ENCODE measurements around the gene PHAF1.

PHAF1 gene

DNA sequence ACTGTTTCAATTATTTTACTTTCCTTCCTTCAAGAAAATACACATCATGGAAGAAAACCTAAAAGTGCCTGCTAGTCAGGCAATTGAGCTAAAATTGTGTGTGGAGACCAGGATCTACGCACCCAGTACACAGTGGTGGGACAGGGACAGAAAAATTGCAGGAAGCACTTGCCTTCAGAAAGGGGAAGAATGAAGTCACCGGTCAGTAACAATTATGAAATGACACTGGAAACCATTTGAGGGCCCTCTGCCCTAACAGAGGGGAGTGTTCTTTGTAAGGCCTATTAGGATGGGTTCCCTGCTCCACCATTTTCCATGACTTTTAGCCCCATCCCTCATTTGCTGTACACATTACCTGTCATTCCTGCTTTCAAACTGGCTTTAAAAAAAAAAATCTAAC is 4.5 kb upstream of the PHAF1 start:
- Histone ChIP-seq H3K9me3 (ENCODE audit: control insufficient read depth, insufficient read depth, low read length) (no peaks in the 10 kb centered on the region), H3K36me3 (ENCODE audit: control insufficient read depth, insufficient read depth, low read length) (no peaks in the 10 kb centered on the region), H3K27ac (ENCODE audit: low read depth, low read length) (no peak overlapping the region), H3K27me3 (ENCODE audit: control insufficient read depth, insufficient read depth, low read length) (no peaks in the 10 kb centered on the region), H3K9ac (ENCODE audit: low read depth, low read length) (no peak overlapping the region), H3K4me3 (ENCODE audit: low read depth, low read length) (no peak overlapping the region), H3K4me1 (ENCODE audit: control insufficient read depth, insufficient read depth, low read length) (peaks cover 5% of the 10 kb centered on the region; the same call in 1 of the 2 replicates)

- H3K27ac ChIP-seq (ENCODE audit: low read depth, low read length) = no peak overlapping the region
- H3K4me1 ChIP-seq (ENCODE audit: control insufficient read depth, insufficient read depth, low read length) = peaks cover 5% of the 10 kb centered on the region; the same call in 1 of the 2 replicates
- no peaks in the 10 kb centered on the region for H3K36me3 ChIP-seq (ENCODE audit: control insufficient read depth, insufficient read depth, low read length)
- no peaks in the 10 kb centered on the region for H3K27me3 ChIP-seq (ENCODE audit: control insufficient read depth, insufficient read depth, low read length)
- no peaks in the 10 kb centered on the region for H3K9me3 ChIP-seq (ENCODE audit: control insufficient read depth, insufficient read depth, low read length)
- no peak overlapping the region for H3K4me3 ChIP-seq (ENCODE audit: low read depth, low read length)
- H3K9ac ChIP-seq (ENCODE audit: low read depth, low read length) = no peak overlapping the region
Measured at GRCh38 chr16:67105881-67106280, 3.9 kb upstream of the PHAF1 start.

GRCh38 chr16:67108489-67108888 is 1.3 kb upstream of the PHAF1 start:
- no peaks in the 10 kb centered on the region for H3K9me3 ChIP-seq (ENCODE audit: control insufficient read depth, insufficient read depth, low read length)

GRCh38 chr16:67108931-67109406 is 772 bp upstream of the PHAF1 start:
- H3K4me1 ChIP-seq (ENCODE audit: control insufficient read depth, insufficient read depth, low read length) = peaks cover 5% of the 10 kb centered on the region; the same call in 1 of the 2 replicates
- no peaks in the 10 kb centered on the region for H3K36me3 ChIP-seq (ENCODE audit: control insufficient read depth, insufficient read depth, low read length)
- no peak overlapping the region for H3K9ac ChIP-seq (ENCODE audit: low read depth, low read length)
- H3K9me3 ChIP-seq (ENCODE audit: control insufficient read depth, insufficient read depth, low read length) = no peaks in the 10 kb centered on the region
- peak overlapping the region; percentile 87 for H3K4me3 ChIP-seq (ENCODE audit: low read depth, low read length)
- H3K27me3 ChIP-seq (ENCODE audit: control insufficient read depth, insufficient read depth, low read length) = no peaks in the 10 kb centered on the region
- H3K27ac ChIP-seq (ENCODE audit: low read depth, low read length) = peak overlapping the region; percentile 63

More at GRCh38 chr16:67108489-67108888, 1.3 kb upstream of the PHAF1 start:
- no peaks in the 10 kb centered on the region for H3K27me3 ChIP-seq (ENCODE audit: control insufficient read depth, insufficient read depth, low read length)
- no peak overlapping the region for H3K27ac ChIP-seq (ENCODE audit: low read depth, low read length)
- H3K4me1 ChIP-seq (ENCODE audit: control insufficient read depth, insufficient read depth, low read length) = peaks cover 5% of the 10 kb centered on the region; the same call in 1 of the 2 replicates
- H3K36me3 ChIP-seq (ENCODE audit: control insufficient read depth, insufficient read depth, low read length) = no peaks in the 10 kb centered on the region
- no peak overlapping the region for H3K4me3 ChIP-seq (ENCODE audit: low read depth, low read length)
- H3K9ac ChIP-seq (ENCODE audit: low read depth, low read length) = no peak overlapping the region

GRCh38 chr16:67111951-67112444 is 2.3 kb downstream of the PHAF1 start:
- H3K27ac ChIP-seq (ENCODE audit: low read depth, low read length) = no peak overlapping the region
- no peak overlapping the region for H3K9ac ChIP-seq (ENCODE audit: low read depth, low read length)
- no peak overlapping the region for H3K4me3 ChIP-seq (ENCODE audit: low read depth, low read length)
- H3K4me1 ChIP-seq (ENCODE audit: control insufficient read depth, insufficient read depth, low read length) = peaks cover 5% of the 10 kb centered on the region; the same call in 1 of the 2 replicates
- H3K9me3 ChIP-seq (ENCODE audit: control insufficient read depth, insufficient read depth, low read length) = no peaks in the 10 kb centered on the region
- H3K36me3 ChIP-seq (ENCODE audit: control insufficient read depth, insufficient read depth, low read length) = no peaks in the 10 kb centered on the region
- H3K27me3 ChIP-seq (ENCODE audit: control insufficient read depth, insufficient read depth, low read length) = no peaks in the 10 kb centered on the region

- no peak overlapping the region for H3K9ac ChIP-seq (ENCODE audit: low read depth, low read length)
- peaks cover 5% of the 10 kb centered on the region; the same call in 1 of the 2 replicates for H3K4me1 ChIP-seq (ENCODE audit: control insufficient read depth, insufficient read depth, low read length)
- no peaks in the 10 kb centered on the region for H3K9me3 ChIP-seq (ENCODE audit: control insufficient read depth, insufficient read depth, low read length)
- H3K27ac ChIP-seq (ENCODE audit: low read depth, low read length) = no peak overlapping the region
- H3K36me3 ChIP-seq (ENCODE audit: control insufficient read depth, insufficient read depth, low read length) = no peaks in the 10 kb centered on the region
- H3K4me3 ChIP-seq (ENCODE audit: low read depth, low read length) = no peak overlapping the region
- H3K27me3 ChIP-seq (ENCODE audit: control insufficient read depth, insufficient read depth, low read length) = no peaks in the 10 kb centered on the region
Measured at GRCh38 chr16:67112591-67113399, 3.1 kb downstream of the PHAF1 start.

GRCh38 chr16:67114793-67115192 is 5.1 kb downstream of the PHAF1 start:
- H3K4me1 ChIP-seq (ENCODE audit: control insufficient read depth, insufficient read depth, low read length) = no peaks in the 10 kb centered on the region
- H3K36me3 ChIP-seq (ENCODE audit: control insufficient read depth, insufficient read depth, low read length) = no peaks in the 10 kb centered on the region
- H3K27me3 ChIP-seq (ENCODE audit: control insufficient read depth, insufficient read depth, low read length) = no peaks in the 10 kb centered on the region
- no peak overlapping the region for H3K27ac ChIP-seq (ENCODE audit: low read depth, low read length)
- no peak overlapping the region for H3K4me3 ChIP-seq (ENCODE audit: low read depth, low read length)
- H3K9ac ChIP-seq (ENCODE audit: low read depth, low read length) = no peak overlapping the region
- no peaks in the 10 kb centered on the region for H3K9me3 ChIP-seq (ENCODE audit: control insufficient read depth, insufficient read depth, low read length)

DNA sequence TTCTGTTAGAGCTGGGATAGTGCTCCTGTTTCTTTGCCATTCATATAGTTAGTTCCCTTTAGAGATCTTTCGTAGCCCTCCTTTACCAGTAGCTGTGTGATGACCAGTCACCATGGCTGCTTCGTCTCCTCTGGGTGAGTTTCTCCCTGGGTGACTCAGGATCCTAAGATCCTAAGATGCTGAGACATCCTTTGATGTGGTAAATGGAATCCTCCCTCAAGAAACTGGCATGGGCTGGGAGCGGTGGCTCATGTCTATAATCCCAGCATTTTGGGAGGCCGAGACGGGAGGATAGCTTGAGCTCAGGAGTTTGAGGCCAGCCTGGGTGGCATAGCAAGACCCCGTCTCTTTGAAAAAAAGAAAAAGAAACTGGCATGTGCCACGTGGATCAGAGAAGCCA is 5.9 kb downstream of the PHAF1 start:
- H3K27ac ChIP-seq (ENCODE audit: low read depth, low read length) = no peak overlapping the region
- no peak overlapping the region for H3K4me3 ChIP-seq (ENCODE audit: low read depth, low read length)
- no peaks in the 10 kb centered on the region for H3K4me1 ChIP-seq (ENCODE audit: control insufficient read depth, insufficient read depth, low read length)
- no peak overlapping the region for H3K9ac ChIP-seq (ENCODE audit: low read depth, low read length)
- H3K27me3 ChIP-seq (ENCODE audit: control insufficient read depth, insufficient read depth, low read length) = no peaks in the 10 kb centered on the region
- H3K9me3 ChIP-seq (ENCODE audit: control insufficient read depth, insufficient read depth, low read length) = no peaks in the 10 kb centered on the region
- peaks cover 7% of the 10 kb centered on the region for H3K36me3 ChIP-seq (ENCODE audit: control insufficient read depth, insufficient read depth, low read length)

DNA sequence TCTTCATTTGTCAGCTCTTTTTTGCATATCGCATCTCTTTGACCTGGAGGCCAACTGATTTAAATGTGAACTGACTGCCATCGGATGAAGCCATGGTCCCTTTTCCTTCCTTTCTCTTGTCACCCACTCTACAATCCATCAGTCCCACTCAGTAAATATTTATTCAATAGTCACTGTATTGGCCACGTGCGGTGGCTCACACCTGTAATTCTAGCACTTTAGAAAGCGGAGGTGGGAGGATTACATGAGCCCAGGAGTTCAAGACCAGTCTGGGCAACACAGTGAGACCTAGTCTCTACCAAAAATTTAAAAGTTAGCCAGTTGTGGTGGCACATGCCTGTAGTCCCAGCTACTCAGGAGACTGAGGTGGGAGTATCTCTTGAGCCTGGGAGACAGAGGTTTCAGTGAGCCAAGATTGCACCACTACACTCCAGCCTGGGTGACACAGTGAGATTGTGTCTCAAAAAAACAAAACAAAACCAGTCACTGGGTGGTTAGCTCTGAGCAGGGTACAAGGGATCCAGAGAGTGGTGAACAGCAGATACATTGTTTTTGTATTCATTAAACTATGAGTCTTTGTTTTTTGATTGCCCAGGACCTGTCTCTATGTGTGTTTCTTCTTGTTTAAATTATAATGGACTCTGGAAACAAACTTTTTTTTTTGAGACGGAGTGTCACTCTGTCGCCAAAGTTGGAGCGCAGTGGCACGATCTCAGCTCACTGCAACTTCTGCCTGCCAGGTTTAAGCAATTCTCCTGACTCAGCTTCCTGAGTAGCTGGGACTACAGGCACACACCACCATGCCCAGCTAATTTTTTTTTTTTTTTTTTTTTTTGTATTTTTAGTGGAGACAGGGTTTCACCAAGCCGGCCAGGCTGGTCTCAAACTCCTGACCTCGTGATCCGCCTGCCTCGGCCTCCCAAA is 6.9 kb downstream of the PHAF1 start:
- no peaks in the 10 kb centered on the region for H3K27me3 ChIP-seq (ENCODE audit: control insufficient read depth, insufficient read depth, low read length)
- H3K4me1 ChIP-seq (ENCODE audit: control insufficient read depth, insufficient read depth, low read length) = no peaks in the 10 kb centered on the region
- no peak overlapping the region for H3K27ac ChIP-seq (ENCODE audit: low read depth, low read length)
- H3K9me3 ChIP-seq (ENCODE audit: control insufficient read depth, insufficient read depth, low read length) = no peaks in the 10 kb centered on the region
- peaks cover 12% of the 10 kb centered on the region for H3K36me3 ChIP-seq (ENCODE audit: control insufficient read depth, insufficient read depth, low read length)
- H3K4me3 ChIP-seq (ENCODE audit: low read depth, low read length) = no peak overlapping the region
- no peak overlapping the region for H3K9ac ChIP-seq (ENCODE audit: low read depth, low read length)

DNA sequence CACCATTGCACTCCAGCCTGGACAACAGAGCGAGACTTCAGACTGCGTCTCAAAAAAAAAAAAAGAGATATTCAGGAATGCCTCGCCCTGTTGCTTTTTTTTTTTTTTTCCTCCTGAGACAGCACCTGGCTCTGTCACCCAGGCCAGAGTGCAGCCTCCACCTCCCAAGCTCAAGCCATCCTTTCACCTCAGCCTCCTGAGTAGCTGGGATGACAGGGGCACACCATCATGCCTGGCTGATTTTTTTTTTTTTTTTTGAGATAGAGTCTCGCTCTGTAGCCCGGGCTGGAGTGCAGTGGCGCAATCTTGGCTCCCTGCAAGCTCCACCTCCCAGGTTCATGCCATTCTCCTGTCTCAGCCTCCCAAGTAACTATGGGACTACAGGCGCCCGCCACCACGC is 8.0 kb downstream of the PHAF1 start:
- Histone ChIP-seq H3K4me1 (ENCODE audit: control insufficient read depth, insufficient read depth, low read length) (no peaks in the 10 kb centered on the region), H3K9ac (ENCODE audit: low read depth, low read length) (no peak overlapping the region), H3K4me3 (ENCODE audit: low read depth, low read length) (no peak overlapping the region), H3K9me3 (ENCODE audit: control insufficient read depth, insufficient read depth, low read length) (no peaks in the 10 kb centered on the region), H3K27me3 (ENCODE audit: control insufficient read depth, insufficient read depth, low read length) (no peaks in the 10 kb centered on the region), H3K36me3 (ENCODE audit: control insufficient read depth, insufficient read depth, low read length) (peaks cover 23% of the 10 kb centered on the region), H3K27ac (ENCODE audit: low read depth, low read length) (no peak overlapping the region)

Measured in HUES48 (cell line).